Epithelial cell of proximal tubule (primary cell): ENCODE measurements around the gene UBE2G1. TPM values are rescaled to one million over a fixed set of nuclear protein-coding genes. Genes with fewer than 3 reads are reported as not detected.

Experiments used
- DNase-seq: peaks from one replicate; pipeline ENCODE4 v3.0.0-alpha.2; 2011; ENCODE audit warnings: low read depth
- H3K4me3 ChIP-seq: 2 replicates; pipeline ENCODE4 v1.5.1; 2011; ENCODE audit warnings: low read depth, mild to moderate bottlenecking, low read length
- total RNA-seq: library from RNA; depleted of rRNA; stranded (reverse); fragments of >200 nt; gene quantifications from 2 replicates; pipeline ENCODE4 v1.2.3, GENCODE V29; 2015
- TF ChIP-seq, protein P1 (sequence below): conservative IDR thresholded peaks from 2 replicates; pipeline ENCODE4 v1.5.1; 2012; ENCODE audit warnings: low read depth, mild to moderate bottlenecking, low read length

Gene UBE2G1
- total RNA-seq, 1 donor from 2014 or later, result 65.4 TPM

DNA sequence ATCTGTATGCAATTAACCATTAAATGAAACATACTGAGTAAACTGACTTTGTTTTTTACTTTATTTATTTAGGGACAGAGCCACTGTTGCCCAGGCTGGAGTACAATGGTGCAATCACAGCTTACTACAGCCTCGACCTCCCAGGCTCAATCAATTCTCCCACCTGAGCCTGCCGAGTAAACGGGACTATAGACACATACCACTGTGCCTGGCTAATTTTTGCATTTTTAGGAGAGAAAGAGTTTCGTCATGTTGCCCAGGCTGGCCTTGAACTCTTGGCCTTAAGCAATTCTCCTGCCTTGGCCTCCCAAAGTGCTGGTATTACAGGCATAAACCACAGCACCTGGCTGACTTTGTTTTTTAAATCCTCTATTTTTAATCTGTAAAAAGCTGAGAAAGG lies 145.3 kb downstream of the UBE2G1 start:
- TF ChIP-seq, protein P1, sequence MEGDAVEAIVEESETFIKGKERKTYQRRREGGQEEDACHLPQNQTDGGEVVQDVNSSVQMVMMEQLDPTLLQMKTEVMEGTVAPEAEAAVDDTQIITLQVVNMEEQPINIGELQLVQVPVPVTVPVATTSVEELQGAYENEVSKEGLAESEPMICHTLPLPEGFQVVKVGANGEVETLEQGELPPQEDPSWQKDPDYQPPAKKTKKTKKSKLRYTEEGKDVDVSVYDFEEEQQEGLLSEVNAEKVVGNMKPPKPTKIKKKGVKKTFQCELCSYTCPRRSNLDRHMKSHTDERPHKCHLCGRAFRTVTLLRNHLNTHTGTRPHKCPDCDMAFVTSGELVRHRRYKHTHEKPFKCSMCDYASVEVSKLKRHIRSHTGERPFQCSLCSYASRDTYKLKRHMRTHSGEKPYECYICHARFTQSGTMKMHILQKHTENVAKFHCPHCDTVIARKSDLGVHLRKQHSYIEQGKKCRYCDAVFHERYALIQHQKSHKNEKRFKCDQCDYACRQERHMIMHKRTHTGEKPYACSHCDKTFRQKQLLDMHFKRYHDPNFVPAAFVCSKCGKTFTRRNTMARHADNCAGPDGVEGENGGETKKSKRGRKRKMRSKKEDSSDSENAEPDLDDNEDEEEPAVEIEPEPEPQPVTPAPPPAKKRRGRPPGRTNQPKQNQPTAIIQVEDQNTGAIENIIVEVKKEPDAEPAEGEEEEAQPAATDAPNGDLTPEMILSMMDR, result no peak
- H3K4me3 ChIP-seq, result no peak overlapping the region

DNA sequence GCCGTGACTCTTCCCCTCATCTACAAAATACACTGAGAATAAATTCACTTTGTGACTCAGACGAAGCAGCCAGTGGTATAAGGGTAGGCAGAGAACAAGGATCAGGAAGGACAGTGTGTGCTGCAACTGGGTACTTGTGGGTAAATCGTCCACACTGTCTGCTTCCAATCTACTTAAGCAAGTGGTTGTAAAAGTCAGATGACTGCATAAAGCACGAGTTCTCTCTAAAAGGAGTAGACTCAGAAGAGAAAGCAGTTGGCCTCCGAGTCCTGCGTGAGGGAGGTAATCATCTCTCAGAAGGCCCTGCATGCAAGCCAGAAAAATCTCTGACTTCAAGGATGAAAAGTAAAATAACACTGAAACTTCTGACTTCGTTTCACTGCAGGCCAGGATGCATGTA lies 145.8 kb downstream of the UBE2G1 start:
- TF ChIP-seq, protein P1, result no peak
- H3K4me3 ChIP-seq, result no peak overlapping the region

More for the DNA sequence above, 145.3 kb downstream of the UBE2G1 start:
- no peak for DNase-seq

More for the DNA sequence above, 145.8 kb downstream of the UBE2G1 start:
- no peak for DNase-seq

Other genes with a start within 250 kb of the UBE2G1 start
- 15.1 and 17.5 TPM in 2 replicates for gene ZZEF1, start 223.6 kb downstream of the UBE2G1 start, total RNA-seq
- 11.1 and 12.6 TPM in 2 replicates for gene CYB5D2, start 223.5 kb downstream of the UBE2G1 start, total RNA-seq
- 14.8 and 15.0 TPM in 2 replicates for gene ANKFY1, start 102.7 kb downstream of the UBE2G1 start, total RNA-seq
- 0.75 and 3.0 TPM in 2 replicates for gene SPNS3, start 67.3 kb upstream of the UBE2G1 start, total RNA-seq
- gene SPNS2, start 132.2 kb upstream of the UBE2G1 start, total RNA-seq, result 110 and 162 TPM in 2 replicates
- gene MYBBP1A, start 188.7 kb upstream of the UBE2G1 start, total RNA-seq, result 70.9 and 140 TPM in 2 replicates
- 0.80 and 0.86 TPM in 2 replicates for gene GGT6, start 193.9 kb upstream of the UBE2G1 start, total RNA-seq
- 0.07 and 1.3 TPM in 2 replicates for gene SMTNL2, start 217.9 kb upstream of the UBE2G1 start, total RNA-seq